ENCODE results near the gene HGS. TPM values are rescaled to one million over a fixed set of nuclear protein-coding genes. Genes with fewer than 3 reads are reported as not detected.

HGS gene
- polyA plus RNA-seq, 3 donors: 19.3 to 200 (median 28.0) TPM

DNA sequence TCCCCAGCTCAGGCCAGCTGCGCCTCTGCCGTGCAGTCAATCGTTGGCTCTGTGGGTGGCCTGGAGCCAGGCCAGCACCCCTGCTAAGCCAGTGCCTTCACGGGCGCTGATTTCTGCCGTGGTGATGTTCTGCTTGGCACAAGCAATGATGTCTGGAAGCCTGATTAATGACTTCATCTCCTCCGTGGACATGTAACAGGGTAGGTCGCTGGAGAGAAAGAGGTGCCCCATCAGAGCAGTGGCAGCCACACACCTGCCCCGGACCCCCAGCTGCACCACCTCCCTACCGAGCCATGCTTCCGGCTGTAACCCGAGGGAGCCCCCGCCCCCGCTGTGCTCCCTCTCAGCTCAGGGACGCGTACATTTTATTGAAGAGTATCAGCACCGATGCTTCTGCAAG is 2.1 kb upstream of the HGS start:
- Histone ChIP-seq H3K4me3 (replicated peaks in 1 of 3; ENCODE audit: low read depth in 2 of 3, low read length in 3 of 3) (no peak overlapping the region), H3K27ac (ENCODE audit: low read depth in 1 of 2, low read length in 2 of 2) (no peak overlapping the region), H3K27me3 (ENCODE audit: control insufficient read depth in 2 of 2, insufficient read depth in 2 of 2, low read length in 2 of 2) (no peaks in the 10 kb centered on the region), H3K4me1 (ENCODE audit: control insufficient read depth in 1 of 2, insufficient read depth in 2 of 2, low read length in 2 of 2) (peaks cover 22 to 25% of the 10 kb centered on the region in 2 donors), H3K9me3 (replicated peaks in 1 of 2; ENCODE audit: control insufficient read depth in 1 of 2, insufficient read depth in 1 of 2, low read length in 2 of 2) (no peaks in the 10 kb centered on the region), H4K20me1 (ENCODE audit: insufficient read depth, low read length) (peaks cover 28% of the 10 kb centered on the region), H3K79me2 (ENCODE audit: insufficient read depth, low read length) (peaks cover 52% of the 10 kb centered on the region), H3K36me3 (replicated peaks in 1 of 2; ENCODE audit: control insufficient read depth in 1 of 2, insufficient read depth in 2 of 2, low read length in 2 of 2) (peaks cover 22 to 24% of the 10 kb centered on the region in 2 donors), H3K4me2 (replicated peaks; ENCODE audit: extremely low read depth, low read length, poor library complexity, severe bottlenecking) (no peak overlapping the region), H3K9ac (ENCODE audit: insufficient read depth, low read length, poor library complexity, severe bottlenecking) (no peak overlapping the region), H2AFZ (ENCODE audit: insufficient read depth, low read depth, low read length, poor library complexity, severe bottlenecking) (no peak overlapping the region)
- WGBS (ENCODE audit: insufficient coverage): 98% methylated on average over 15 of the region's 17 CpGs
- intact Hi-C loops (cut with micrococcal nuclease): loop anchor here in 1 of 2 donors (2.0 kb wide), 1 partner anchor 21 kb away; the partner anchor contains the start of gene MRPL12
- Mint-ChIP-seq H3K27me3 (ENCODE audit: low read depth in 3 of 3) (peaks cover 0 to 1% (median 0%) of the 10 kb centered on the region in 3 donors), H3K4me1 (peaks cover 25% of the 10 kb centered on the region), H3K4me3 (no peak overlapping the region), H3K27ac (no peak overlapping the region), H3K36me3 (peaks cover 15 to 30% of the 10 kb centered on the region in 2 donors), H3K9me3 (peaks cover 0 to under 1% (median 0%) of the 10 kb centered on the region in 7 donors)
- no peak for TF ChIP-seq CTCF (IDR thresholded peaks at IDR 0.05)
- no peak for DNase-seq

GRCh38 chr17:81682565-81683207 is 1.1 kb upstream of the HGS start:
- WGBS (ENCODE audit: insufficient coverage): 56% methylated on average over 18 of the region's 19 CpGs
- Histone ChIP-seq H3K4me3 (replicated peaks in 1 of 3; ENCODE audit: low read depth in 2 of 3, low read length in 3 of 3) (peak overlapping the region; percentile 84 to 99 (median 97)), H3K36me3 (replicated peaks in 1 of 2; ENCODE audit: control insufficient read depth in 1 of 2, insufficient read depth in 2 of 2, low read length in 2 of 2) (peaks cover 32 to 34% of the 10 kb centered on the region in 2 donors), H4K20me1 (ENCODE audit: insufficient read depth, low read length) (peaks cover 38% of the 10 kb centered on the region), H3K9me3 (replicated peaks in 1 of 2; ENCODE audit: control insufficient read depth in 1 of 2, insufficient read depth in 1 of 2, low read length in 2 of 2) (no peaks in the 10 kb centered on the region), H3K79me2 (ENCODE audit: insufficient read depth, low read length) (peaks cover 62% of the 10 kb centered on the region), H3K4me1 (ENCODE audit: control insufficient read depth in 1 of 2, insufficient read depth in 2 of 2, low read length in 2 of 2) (peaks cover 22 to 25% of the 10 kb centered on the region in 2 donors), H2AFZ (ENCODE audit: insufficient read depth, low read depth, low read length, poor library complexity, severe bottlenecking) (peak overlapping the region; percentile 93), H3K4me2 (replicated peaks; ENCODE audit: extremely low read depth, low read length, poor library complexity, severe bottlenecking) (peak overlapping the region; percentile 93), H3K27me3 (ENCODE audit: control insufficient read depth in 2 of 2, insufficient read depth in 2 of 2, low read length in 2 of 2) (no peaks in the 10 kb centered on the region), H3K27ac (ENCODE audit: low read depth in 1 of 2, low read length in 2 of 2) (peak overlapping the region in 1 of 2 donors; percentile 94), H3K9ac (ENCODE audit: insufficient read depth, low read length, poor library complexity, severe bottlenecking) (peak overlapping the region; percentile 98)
- intact Hi-C loops (cut with micrococcal nuclease): loop anchor here (1.0 to 2.0 kb wide), 3 partner anchors 15 to 20 kb away; partner anchors contain the start of genes CCDC137 (in 1 of the 2), MRPL12 (in 1 of the 2) and OXLD1 (in 1 of the 2)
- H3K27me3 Mint-ChIP-seq (ENCODE audit: low read depth in 3 of 3): peaks cover 0 to 1% (median 0%) of the 10 kb centered on the region in 3 donors
- H3K4me1 Mint-ChIP-seq: peaks cover 25% of the 10 kb centered on the region
- no peak for TF ChIP-seq CTCF (IDR thresholded peaks at IDR 0.05)
- peak overlapping the region; percentile 84 to 91 for H3K4me3 Mint-ChIP-seq
- no peaks in the 10 kb centered on the region for H3K9me3 Mint-ChIP-seq
- peak overlapping the region in 6 of 7 donors; percentile 2 to 90 (median 73) for H3K27ac Mint-ChIP-seq
- no peak for DNase-seq
- peaks cover 25 to 40% of the 10 kb centered on the region in 2 donors for H3K36me3 Mint-ChIP-seq
